SK-N-MC (cell line): ENCODE data around the gene RAB24.

Experiments used
- EZH2 ChIP-seq: fragments of 200-600 bp; sonication (generic); IDR thresholded peaks from one replicate; pipeline ENCODE4 v1.6.1; 2017; ENCODE audit warnings: antibody characterized with exemption
- FOXP2 ChIP-seq: optimal IDR thresholded peaks from 2 replicates; pipeline ENCODE3; 2011; ENCODE audit warnings: mild to moderate bottlenecking, moderate library complexity; ENCODE audit not compliant: insufficient read depth; ENCODE audit errors: extremely low read length, control extremely low read depth

DNA sequence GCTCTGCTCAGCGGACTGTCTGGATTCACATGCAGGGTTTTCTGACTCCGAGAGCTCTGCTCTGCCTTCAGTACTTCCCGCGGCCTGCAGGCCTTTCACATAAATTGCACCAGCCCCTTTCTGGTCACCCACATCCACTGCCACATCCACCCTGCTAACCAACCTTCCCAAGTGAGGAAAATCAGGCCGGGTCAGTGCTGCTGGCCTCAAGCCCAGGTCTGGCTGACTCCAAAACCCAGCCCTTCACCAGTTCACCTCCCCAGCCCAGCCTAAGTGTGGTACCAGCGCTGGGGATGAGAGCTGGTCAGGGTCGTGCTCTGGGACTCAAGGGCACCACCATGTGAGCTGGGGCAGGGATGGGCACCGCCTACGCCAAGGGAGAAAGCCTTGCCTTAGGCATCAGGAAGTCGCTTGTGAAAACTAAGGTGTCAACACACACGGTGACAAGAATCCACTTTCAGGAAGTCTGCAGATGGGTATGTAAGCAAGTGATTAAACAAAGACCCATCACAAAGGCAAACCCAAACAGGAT, 35.7 kb upstream of the RAB24 start:
- TF ChIP-seq EZH2 (no peak), FOXP2 (no peak)
